Endodermal cell (in vitro differentiated cells): ENCODE measurements around the gene SPECC1. TPM values are rescaled to one million over a fixed set of nuclear protein-coding genes. Genes with fewer than 3 reads are reported as not detected.
A peak's percentile ranks its signal among the peaks of the same experiment; 100 is the strongest.

Experiments used
- DNase-seq: peaks from one replicate; pipeline ENCODE4 v3.0.0-alpha.2; 2017
- H3K27ac ChIP-seq: 2 replicates; pipeline ENCODE4 v1.5.1; 2013; ENCODE audit warnings: mild to moderate bottlenecking, low read depth, low read length, moderate library complexity
- H3K27me3 ChIP-seq: 2 replicates; pipeline ENCODE4 v1.6.1; 2013; ENCODE audit warnings: mild to moderate bottlenecking, low read length, moderate library complexity; ENCODE audit not compliant: insufficient read depth, control insufficient read depth, poor library complexity, severe bottlenecking
- H3K36me3 ChIP-seq: 2 replicates; pipeline ENCODE4 v1.7.0; 2013; ENCODE audit warnings: mild to moderate bottlenecking, low read length, moderate library complexity; ENCODE audit not compliant: control insufficient read depth, insufficient read depth
- H3K4me1 ChIP-seq: one replicate; pipeline ENCODE4 v1.7.0; 2013; ENCODE audit warnings: low read length; ENCODE audit not compliant: control insufficient read depth, insufficient read depth
- H3K4me3 ChIP-seq: 2 replicates; pipeline ENCODE4 v1.5.1; 2013; ENCODE audit warnings: mild to moderate bottlenecking, low read length, moderate library complexity
- H3K9ac ChIP-seq: 2 replicates; pipeline ENCODE4 v1.6.1; 2013; ENCODE audit warnings: mild to moderate bottlenecking, low read length, moderate library complexity; ENCODE audit not compliant: poor library complexity, severe bottlenecking; ENCODE audit errors: extremely low read depth
- H3K9me3 ChIP-seq: 2 replicates; pipeline ENCODE4 v1.6.1; 2013; ENCODE audit warnings: mild to moderate bottlenecking, low read length, moderate library complexity; ENCODE audit not compliant: control insufficient read depth
- H3K27ac Mint-ChIP-seq: 2 replicates; pipeline ENCODE4 v1.8.0; 2020; ENCODE audit warnings: mixed read lengths
- H3K27me3 Mint-ChIP-seq: 2 replicates; pipeline ENCODE4 v1.8.0; 2021; ENCODE audit warnings: mild to moderate bottlenecking, mixed read lengths; ENCODE audit not compliant: insufficient read depth
- H3K36me3 Mint-ChIP-seq: 2 replicates; pipeline ENCODE4 v1.8.0; 2020; ENCODE audit warnings: low read depth, mixed read lengths
- H3K4me1 Mint-ChIP-seq: 2 replicates; pipeline ENCODE4 v1.8.0; 2020; ENCODE audit warnings: mixed read lengths
- H3K4me3 Mint-ChIP-seq: 2 replicates; pipeline ENCODE4 v1.8.0; 2020; ENCODE audit warnings: mild to moderate bottlenecking, moderate library complexity, mixed read lengths
- H3K9me3 Mint-ChIP-seq: 2 replicates; pipeline ENCODE4 v1.8.0; 2020; ENCODE audit warnings: mild to moderate bottlenecking, mixed read lengths
- WGBS, 2 experiments: methylation state at CpG; one replicate each; pipeline versions ENCODE4 v1.1.5 to v1.1.7; 2013; ENCODE audit warnings: missing lambda C conversion rate in 2 of 2, mixed read lengths in 1 of 2; ENCODE audit not compliant: insufficient coverage in 1 of 2, insufficient read length in 1 of 2; 5-methylcytosine and 5-hydroxymethylcytosine counted together
- total RNA-seq, 2 donors: library from RNA; stranded (reverse); fragmentation: NEBNext Ultra II Directional in 1 of 2; extraction: Animal tissue kit (Norgen Biotek cat#: 25700) in 1 of 2; gene quantifications; 2 replicates in 1 of 2; 3 replicates in 1 of 2; pipeline ENCODE4 v1.2.1, GENCODE V29; 2021
- TF ChIP-seq, protein P1 (sequence below): fragments of 200-600 bp; sonication (generic); conservative IDR thresholded peaks from 2 replicates; pipeline ENCODE4 v1.5.0; 2021; ENCODE audit warnings: antibody characterized with exemption, mild to moderate bottlenecking

The SPECC1 gene
- total RNA-seq, 2 donors from 2014 or later, result 48.7 to 60.6 TPM

DNA sequence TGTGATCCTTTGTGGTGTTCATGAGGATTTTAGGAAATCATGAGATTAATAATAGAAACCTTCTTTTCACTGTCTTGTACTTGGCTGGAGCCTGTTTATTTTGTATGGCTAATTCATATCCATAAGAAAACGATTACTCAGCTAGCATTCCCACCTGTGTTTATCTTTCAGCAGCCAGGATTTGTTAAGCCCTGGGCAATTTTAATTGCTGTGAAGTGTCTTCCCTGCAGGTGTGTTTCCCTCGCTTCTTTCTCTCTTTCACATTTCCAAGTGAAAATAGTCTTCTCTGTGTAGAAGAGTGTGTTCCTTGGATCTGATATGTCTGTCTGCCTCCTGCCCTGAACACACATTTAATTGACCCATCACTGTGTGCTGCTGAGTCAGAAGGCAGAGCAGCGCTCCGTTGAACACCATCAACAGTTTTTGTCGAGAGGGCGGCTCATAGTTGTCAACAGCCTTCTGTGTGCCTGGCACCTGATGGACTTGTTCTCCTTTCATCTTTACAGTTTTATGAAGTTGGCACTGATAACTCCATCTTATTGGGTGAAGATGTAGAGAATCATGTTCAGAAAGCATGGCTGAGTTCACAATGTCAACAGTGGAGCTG is 83.2 kb downstream of the SPECC1 start:
- H3K4me1 Mint-ChIP-seq, result peaks cover 13% of the 10 kb centered on the region
- WGBS, 2 experiments, result 89 to 91% methylated on average over 4 to 6 of the region's 6 CpGs

DNA sequence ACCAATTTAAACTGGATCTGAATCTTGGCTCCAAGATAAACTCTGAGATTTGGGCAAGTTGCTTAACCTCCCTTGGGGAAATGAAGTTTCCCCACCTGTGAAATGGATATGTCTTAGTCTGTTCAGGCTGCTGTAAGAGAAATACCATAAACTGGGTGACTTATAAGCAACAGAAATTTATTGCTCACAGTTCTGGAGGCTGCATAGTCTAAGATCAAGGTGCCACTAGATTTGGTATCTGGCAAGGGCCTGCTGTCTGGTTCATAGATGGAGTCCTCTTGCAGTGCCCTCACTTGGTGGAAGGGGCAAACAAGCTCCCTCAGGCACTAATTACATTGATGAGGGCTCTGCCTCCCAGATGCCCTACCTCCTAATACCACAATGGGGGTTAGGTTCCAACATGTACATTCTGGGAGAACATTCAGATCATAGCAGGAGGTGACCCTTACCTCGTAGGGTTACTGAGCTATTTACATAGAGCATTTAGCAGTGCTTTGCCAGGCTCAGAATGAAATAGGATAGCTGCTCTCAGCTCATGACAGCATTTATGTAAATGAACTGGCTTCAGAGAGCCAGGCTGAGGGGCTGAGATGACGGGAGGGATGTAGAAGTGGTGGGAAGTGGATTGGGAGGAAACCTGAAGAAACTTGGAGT is 83.9 kb downstream of the SPECC1 start:
- H3K4me3 ChIP-seq, result no peak overlapping the region
- no peak for DNase-seq
- no peak overlapping the region for H3K4me3 Mint-ChIP-seq
- H3K27me3 ChIP-seq, result no peaks in the 10 kb centered on the region
- H3K27ac Mint-ChIP-seq, result no peak overlapping the region
- H3K27ac ChIP-seq, result no peak overlapping the region
- H3K4me1 Mint-ChIP-seq, result peaks cover 13% of the 10 kb centered on the region
- H3K36me3 ChIP-seq, result no peaks in the 10 kb centered on the region
- 52 to 67% methylated on average over 2 of the region's 2 CpGs for WGBS, 2 experiments
- H3K9me3 Mint-ChIP-seq, result no peaks in the 10 kb centered on the region
- no peak overlapping the region for H3K9ac ChIP-seq
- no peaks in the 10 kb centered on the region for H3K36me3 Mint-ChIP-seq
- no peaks in the 10 kb centered on the region for H3K4me1 ChIP-seq
- TF ChIP-seq, protein P1, sequence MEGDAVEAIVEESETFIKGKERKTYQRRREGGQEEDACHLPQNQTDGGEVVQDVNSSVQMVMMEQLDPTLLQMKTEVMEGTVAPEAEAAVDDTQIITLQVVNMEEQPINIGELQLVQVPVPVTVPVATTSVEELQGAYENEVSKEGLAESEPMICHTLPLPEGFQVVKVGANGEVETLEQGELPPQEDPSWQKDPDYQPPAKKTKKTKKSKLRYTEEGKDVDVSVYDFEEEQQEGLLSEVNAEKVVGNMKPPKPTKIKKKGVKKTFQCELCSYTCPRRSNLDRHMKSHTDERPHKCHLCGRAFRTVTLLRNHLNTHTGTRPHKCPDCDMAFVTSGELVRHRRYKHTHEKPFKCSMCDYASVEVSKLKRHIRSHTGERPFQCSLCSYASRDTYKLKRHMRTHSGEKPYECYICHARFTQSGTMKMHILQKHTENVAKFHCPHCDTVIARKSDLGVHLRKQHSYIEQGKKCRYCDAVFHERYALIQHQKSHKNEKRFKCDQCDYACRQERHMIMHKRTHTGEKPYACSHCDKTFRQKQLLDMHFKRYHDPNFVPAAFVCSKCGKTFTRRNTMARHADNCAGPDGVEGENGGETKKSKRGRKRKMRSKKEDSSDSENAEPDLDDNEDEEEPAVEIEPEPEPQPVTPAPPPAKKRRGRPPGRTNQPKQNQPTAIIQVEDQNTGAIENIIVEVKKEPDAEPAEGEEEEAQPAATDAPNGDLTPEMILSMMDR, result no peak
- H3K9me3 ChIP-seq, result no peaks in the 10 kb centered on the region
- peaks cover 2% of the 10 kb centered on the region for H3K27me3 Mint-ChIP-seq

More for the DNA sequence above, 83.2 kb downstream of the SPECC1 start:
- Mint-ChIP-seq H3K36me3 (no peaks in the 10 kb centered on the region), H3K27me3 (peaks cover 2% of the 10 kb centered on the region), H3K9me3 (no peaks in the 10 kb centered on the region), H3K4me3 (no peak overlapping the region), H3K27ac (no peak overlapping the region)
- Histone ChIP-seq H3K9me3 (no peaks in the 10 kb centered on the region), H3K36me3 (no peaks in the 10 kb centered on the region), H3K27me3 (no peaks in the 10 kb centered on the region), H3K4me3 (no peak overlapping the region), H3K9ac (no peak overlapping the region), H3K4me1 (no peaks in the 10 kb centered on the region), H3K27ac (no peak overlapping the region)
- TF ChIP-seq, protein P1, result no peak
- DNase-seq, result peak; percentile 52

DNA sequence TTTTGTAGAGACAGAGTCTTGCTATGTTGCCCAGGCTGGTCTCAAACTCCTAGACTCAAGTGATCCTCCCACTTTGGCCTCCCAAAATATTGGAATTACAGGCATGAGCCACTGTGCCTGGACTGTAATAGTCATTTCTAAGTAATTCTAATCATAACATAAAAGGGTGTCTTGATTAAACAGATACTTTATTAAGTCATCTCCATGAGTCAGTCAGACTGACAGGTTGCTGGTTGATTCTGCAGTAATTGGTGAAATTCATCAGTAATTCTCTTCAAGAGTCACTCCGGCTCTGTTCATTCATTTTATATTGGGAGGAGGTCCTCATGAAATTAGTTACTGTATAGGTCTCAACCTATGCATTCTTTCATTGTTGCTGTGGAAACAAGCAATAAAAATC is 85.6 kb downstream of the SPECC1 start:
- H3K36me3 ChIP-seq, result no peaks in the 10 kb centered on the region
- TF ChIP-seq, protein P1, result no peak
- 92 to 100% methylated on average over 1 of the region's 1 CpG for WGBS, 2 experiments
- Mint-ChIP-seq H3K27ac (no peak overlapping the region), H3K27me3 (no peaks in the 10 kb centered on the region), H3K4me3 (no peak overlapping the region), H3K4me1 (peaks cover 13% of the 10 kb centered on the region), H3K9me3 (no peaks in the 10 kb centered on the region), H3K36me3 (no peaks in the 10 kb centered on the region)
- no peak for DNase-seq
- H3K27me3 ChIP-seq, result no peaks in the 10 kb centered on the region
- no peak overlapping the region for H3K4me3 ChIP-seq
- H3K9ac ChIP-seq, result no peak overlapping the region
- H3K27ac ChIP-seq, result no peak overlapping the region
- H3K4me1 ChIP-seq, result no peaks in the 10 kb centered on the region
- H3K9me3 ChIP-seq, result no peaks in the 10 kb centered on the region
